HG03039 (cell line): ENCODE data around the gene SNX1.

Experiments used
- ATAC-seq: cut with Tn5 transposase; IDR thresholded peaks from one replicate; pipeline ENCODE4 v1.9.1; 2021; ENCODE audit warnings: mild to moderate bottlenecking, moderate library complexity; ENCODE audit not compliant: unreplicated experiment

The SNX1 gene

DNA sequence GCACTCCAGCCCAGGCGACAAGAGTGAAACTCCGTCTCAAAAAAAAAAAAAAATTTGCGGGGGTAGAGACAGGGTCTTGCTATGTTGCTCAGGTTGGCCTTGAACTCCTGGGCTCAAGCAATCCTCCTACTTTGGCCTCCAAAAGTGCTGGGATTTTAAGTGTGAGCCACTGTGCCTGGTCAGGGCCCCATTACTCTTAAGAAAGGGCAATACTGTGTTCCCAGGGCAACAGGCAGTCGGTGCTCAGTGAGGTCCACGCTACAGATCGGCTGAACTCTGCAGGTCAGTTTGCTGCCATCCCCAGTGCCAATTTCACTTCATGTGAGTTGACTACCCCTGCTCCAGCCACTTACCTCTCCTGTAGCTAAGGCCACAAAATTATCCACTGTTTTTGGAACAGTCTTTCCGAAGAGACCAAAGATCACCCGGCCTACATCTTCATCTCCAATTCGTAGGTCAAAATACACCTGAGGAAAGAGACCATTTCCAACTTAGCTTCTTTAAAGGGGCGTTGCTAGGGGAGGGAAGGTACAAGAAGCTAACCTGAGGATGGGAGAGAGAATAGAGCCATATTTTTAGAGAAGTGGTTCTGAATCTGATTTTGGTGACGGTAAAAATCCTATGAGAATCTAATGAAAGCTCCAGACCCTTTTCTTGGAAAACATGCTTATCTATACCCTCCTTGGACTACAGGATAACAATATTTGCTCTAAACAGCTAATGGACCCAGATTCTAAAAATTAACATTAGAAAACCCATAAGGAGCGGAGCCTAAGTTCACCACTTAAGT, 66.1 kb downstream of the SNX1 start:
- no peak for ATAC-seq

DNA sequence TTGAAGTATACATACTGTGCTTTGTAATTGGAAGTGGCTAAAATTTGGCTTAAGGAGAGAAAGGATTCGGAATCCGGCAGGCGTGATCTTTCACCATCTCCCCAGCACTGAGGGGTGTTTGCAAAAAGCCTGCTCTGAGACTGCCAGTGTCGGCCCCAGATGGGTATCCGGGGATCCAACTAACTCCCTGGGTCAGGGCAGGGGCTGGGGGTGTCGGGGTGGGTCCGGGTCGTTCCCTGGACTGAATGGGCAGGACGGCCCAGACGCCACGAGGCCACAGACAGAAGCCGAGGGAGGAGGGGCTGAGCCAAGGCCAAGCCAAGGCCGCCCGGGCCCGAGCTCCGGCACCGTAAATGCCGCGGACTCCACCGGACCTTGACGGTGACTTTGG, 66.7 kb downstream of the SNX1 start:
- peak; percentile 11 for ATAC-seq

DNA sequence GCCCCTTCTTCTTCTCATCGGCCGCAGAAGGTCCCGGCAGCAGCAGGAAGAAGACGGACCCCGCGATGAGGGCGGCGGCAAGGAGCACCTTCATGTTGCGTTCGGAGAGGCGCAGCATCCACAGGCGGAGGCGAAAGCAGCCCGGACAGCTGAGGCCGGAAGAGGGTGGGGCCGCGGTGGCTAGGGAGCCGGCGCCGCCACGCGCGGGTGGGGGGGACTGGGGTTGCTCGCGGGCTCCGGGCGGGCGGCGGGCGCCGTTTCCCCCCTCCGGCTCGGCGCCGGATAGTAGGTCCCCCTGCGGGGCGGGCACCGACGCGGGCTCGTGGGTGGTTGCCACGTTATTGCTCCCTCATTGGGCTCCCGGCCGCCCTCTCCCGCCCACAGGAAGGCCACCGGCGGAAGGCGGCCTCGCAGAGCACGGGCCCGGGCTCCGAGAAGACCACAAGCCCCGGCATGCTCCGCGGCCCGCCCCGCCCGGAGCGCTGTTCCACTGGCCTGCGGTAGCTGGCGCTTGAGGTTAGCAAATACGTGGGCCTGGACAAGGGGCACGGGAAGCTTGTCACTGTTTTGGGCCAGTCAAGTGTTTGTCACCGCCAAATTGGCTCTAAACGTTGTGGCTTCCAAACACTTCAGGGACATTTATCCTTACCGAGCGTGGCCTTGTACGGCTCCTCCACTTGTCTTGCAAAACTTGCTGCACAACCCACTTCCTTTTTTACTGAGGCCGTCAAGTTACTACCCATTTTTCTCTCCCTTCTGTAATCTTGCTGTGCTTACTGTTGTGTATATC, 67.3 kb downstream of the SNX1 start, which contains the start of gene PPIB:
Gene PPIB (minus strand): TSS at position 154 of the 790 bp plus-strand sequence. CDS start 36 bp downstream, at position 118.
- peak; percentile 87 for ATAC-seq

DNA sequence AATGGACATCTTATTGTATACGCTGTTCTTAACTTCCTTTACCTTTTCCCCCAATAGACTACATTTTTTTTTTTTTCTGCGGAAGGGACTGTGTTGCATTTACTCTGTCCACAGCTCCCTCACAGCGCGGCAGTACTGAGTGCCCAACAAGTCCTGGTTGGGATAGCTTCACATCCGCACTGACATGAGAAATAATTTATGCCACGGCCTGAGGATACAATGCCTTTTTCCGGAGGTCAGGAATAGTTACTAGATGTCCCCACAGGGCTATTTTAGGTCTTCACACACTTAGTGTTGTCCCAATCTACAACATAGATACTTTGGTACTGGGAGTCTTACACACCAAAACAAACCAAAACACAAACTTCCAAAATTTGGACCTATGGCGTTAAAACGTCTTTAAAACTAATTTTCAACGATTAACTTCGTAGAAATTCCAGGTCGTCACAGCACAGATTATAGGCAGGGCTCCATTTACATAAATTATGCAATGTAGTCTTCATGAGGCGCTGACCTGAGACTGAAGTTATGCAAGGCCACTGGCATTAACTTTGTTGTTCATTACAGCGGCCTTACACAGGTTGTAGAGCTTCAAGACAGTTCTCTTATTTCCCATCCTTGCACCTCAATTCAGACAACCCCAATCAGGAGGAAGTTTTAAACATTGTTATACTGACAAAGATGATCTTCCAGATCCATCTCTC, 68.0 kb downstream of the SNX1 start:
- no peak for ATAC-seq

DNA sequence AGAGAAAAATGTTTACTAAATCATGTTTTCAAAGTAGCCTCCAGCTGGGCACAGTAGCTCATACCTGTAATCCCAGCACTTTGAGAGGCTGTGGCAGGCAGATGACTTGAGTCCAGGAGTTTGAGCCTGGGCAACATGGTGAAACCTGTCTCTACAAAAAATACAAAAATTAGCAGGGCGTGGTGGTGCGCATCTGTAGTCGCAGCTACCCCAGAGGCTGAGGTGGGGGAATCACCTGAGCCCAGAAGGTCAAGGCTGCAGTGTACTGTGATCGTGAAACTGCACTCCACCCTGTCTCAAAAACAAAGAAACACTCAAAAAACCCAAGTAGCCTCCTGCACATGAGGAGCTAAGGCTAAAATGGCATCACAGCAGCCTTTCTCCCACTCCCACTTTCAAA, 68.7 kb downstream of the SNX1 start:
- ATAC-seq = no peak

DNA sequence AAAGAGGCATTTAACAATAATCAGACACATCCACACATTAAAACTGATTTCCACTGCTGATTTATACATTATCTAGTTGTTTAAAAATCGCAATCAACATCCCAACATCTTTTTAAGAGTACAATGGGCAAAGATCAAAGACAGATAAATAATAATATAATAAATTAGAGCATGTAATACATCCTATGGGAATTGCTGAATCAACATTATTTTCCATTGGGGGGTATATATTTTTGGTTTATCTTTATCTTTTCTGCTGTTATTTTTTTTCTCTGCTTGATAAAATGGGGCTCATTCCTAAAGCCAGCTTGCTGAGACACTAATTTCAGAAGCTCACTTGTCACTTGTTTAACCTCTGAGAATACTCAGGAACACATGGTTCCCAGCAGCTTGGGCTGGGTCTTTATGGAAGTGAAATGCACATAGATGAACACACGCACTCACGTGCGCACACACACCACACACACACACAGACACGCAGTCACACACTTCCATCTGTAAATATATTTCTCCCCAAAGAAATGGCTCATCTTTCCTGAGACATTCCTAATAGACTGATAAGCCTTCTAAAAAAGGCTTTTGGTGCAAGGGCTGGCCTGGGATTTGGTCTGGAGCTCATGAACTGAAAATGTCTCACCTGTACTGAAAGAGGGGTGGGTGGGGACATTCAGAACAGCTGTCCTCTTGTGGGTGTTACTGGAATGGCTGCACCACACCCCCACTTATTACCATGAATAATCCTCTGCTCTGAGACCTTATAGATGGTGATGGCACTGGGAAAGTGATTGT, 70.5 kb downstream of the SNX1 start:
- ATAC-seq = no peak

DNA sequence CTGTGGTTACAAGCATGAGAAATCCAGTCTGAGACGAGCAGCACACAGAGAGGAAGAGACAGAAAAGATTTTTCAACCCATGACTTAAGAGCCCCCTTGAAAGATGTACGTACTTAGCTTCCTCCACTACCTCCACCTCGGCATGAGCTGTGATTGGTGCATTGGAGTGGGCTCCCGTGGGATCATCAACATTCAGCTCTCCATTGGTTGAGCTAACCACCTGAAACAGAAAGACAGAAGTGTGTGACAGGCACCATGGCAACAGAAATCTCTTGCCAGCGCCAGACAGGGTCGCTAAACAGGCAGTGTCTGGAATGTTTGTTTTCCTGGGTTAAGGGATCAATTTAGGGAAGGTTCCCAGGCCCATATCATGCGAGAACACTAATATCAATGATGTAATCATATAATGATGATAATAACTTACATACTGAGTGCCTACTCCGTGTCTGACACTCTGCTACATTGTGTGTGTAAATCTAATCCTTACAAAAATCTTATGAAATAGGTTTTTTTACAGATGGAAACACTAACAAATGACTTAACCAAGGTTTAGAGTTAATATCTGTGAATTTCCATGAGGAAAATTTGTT, 84.5 kb downstream of the SNX1 start:
- no peak for ATAC-seq

DNA sequence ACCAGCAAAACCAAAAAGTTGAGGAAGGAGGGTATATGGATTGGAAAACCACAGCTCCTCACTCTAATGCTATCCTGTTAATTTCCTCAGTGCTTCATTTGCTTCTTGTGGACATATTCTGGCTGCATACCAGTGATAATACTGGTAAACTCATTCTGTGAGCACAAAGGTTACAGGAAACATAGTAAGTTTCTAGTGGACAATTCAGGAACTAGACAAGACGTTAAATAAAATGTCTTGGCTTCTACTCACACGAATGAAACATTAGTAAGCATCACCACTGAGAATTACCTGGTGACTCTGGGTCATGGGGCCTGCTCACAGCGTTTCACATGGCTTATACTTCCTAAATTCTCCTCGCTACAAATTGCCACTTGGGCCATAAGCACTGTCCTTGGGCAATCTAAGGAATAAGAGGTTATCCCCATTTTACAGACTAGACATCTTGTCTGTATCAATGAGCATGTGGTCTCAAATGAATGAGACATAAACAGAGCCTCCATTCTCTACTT, 87.1 kb downstream of the SNX1 start:
- no peak for ATAC-seq

DNA sequence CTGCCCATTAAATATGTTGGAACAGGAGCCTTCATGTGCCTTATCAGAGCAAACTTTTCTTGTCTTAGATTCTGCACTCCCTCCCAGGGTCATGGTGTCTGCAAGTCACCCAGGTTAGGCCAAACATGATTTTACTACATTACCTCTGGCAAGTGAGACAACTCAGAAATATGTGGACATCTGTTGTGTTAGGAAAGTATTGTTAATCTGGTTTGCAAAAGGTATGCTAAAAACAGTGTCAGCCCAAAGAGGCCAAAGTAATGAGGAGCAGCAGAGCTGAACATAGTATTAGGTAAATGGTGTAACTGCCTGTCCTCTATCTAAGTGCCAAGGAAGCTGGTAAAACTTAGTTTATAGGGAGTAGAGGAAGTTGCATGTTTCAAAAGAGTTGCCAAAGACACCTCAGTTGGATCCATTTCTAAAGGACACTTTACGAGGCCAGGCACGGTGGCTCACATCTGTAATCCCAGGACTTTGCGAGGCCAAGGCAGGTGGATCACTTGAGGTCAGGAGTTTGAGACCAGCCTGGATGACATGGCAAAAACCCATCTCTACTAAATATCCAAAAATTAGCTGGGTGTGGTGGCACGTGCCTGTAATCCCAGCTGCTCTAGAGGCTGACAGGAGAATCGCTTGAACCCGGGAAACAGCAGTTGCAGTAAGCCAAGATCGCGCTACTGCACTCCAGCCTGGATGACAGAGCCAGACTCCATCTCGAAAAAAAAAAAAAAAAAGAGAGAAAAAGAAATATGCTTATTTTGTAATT, 89.5 kb downstream of the SNX1 start:
- no peak for ATAC-seq

DNA sequence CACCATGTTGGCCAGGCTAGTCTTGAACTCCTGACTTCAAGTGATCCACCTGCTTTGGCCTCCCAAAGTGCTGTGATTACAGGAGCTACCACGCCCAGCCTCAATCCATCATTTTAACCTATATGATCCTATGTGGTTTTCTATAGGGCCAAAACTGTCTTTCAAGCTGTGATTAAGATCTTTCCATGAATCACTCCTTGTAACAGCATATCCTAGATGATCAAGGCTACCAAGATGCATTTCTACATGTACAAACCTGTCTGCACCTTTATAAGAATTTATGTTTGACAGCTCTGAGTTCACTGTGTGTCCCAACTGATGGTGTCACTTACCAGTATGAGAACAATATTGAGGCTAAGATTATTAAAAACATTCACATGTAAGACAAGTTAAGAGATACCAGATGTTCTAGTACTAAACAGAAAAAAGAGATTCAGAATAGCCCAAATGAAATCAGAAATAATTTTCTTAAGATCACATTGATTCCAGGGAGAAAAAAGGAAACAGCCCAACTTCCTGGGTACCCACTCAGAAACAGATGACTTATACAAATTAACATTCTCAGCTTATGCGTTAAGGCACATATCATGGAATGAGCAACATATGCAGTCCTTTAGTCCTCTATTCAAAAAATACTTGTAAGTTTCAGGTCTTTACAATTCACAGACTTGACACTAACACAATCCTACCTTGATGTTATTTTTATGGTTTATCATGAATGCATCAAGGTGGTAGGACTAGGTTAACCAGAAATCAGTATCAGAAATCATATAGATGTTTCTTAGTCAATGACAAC, 91.8 kb downstream of the SNX1 start:
- ATAC-seq = no peak
